Ureter (tissue), 1 donor: ENCODE results near the gene ING5. TPM values are rescaled to one million over a fixed set of nuclear protein-coding genes. Genes with fewer than 3 reads are reported as not detected.
A peak's percentile ranks its signal among the peaks of the same experiment; 100 is the strongest.

ENCODE experiments used
- DNase-seq: peaks from one replicate; pipeline ENCODE4 v3.0.0-alpha.2; 2020; ENCODE audit warnings: low spot score
- total RNA-seq: library from RNA; stranded (reverse); gene quantifications from one replicate; pipeline ENCODE4 v1.2.4, GENCODE V29; 2023
- donor health status: DM: yes; HTN: yes; CAD: no.

ING5 gene
- total RNA-seq, 1 donor from 2014 or later: 48.0 TPM

GRCh38 chr2:241760301-241760771, 58.5 kb downstream of the ING5 start:
- no peak for DNase-seq

- no peak for DNase-seq
These were observed 60.6 kb downstream of the ING5 start for GRCh38 chr2:241762321-241762932.

GRCh38 chr2:241762933-241763369, 61.1 kb downstream of the ING5 start:
- no peak for DNase-seq

- DNase-seq: no peak
These were observed 61.9 kb downstream of the ING5 start for GRCh38 chr2:241763551-241764274.

- DNase-seq: no peak
These were observed 62.7 kb downstream of the ING5 start for GRCh38 chr2:241764275-241765241.

GRCh38 chr2:241767464-241768250, 65.8 kb downstream of the ING5 start:
- no peak for DNase-seq

GRCh38 chr2:241768251-241768711, 66.4 kb downstream of the ING5 start:
- DNase-seq: peak; percentile 42

GRCh38 chr2:241768850-241769249, 67.0 kb downstream of the ING5 start:
- DNase-seq: no peak

- no peak for DNase-seq
These were observed 68.0 kb downstream of the ING5 start for GRCh38 chr2:241769819-241770184.

GRCh38 chr2:241770185-241770935, 68.5 kb downstream of the ING5 start:
- DNase-seq: peak; percentile 44

- no peak for DNase-seq
These were observed 69.1 kb downstream of the ING5 start for GRCh38 chr2:241770936-241771285.

- peak; percentile 75 for DNase-seq
These were observed 69.6 kb downstream of the ING5 start for GRCh38 chr2:241771286-241772062.

GRCh38 chr2:241772063-241772499, 70.2 kb downstream of the ING5 start:
- DNase-seq: no peak

GRCh38 chr2:241773511-241774418, 71.9 kb downstream of the ING5 start:
- DNase-seq: peak; percentile 46

- peak; percentile 64 for DNase-seq
These were observed 72.8 kb downstream of the ING5 start for GRCh38 chr2:241774419-241775222.

GRCh38 chr2:241775223-241776177, 73.7 kb downstream of the ING5 start:
- peak; percentile 40 for DNase-seq
